SK-N-SH (cell line): ENCODE data around the gene SFSWAP.

Source experiments
- CTCF ChIP-seq: fragments of 200-600 bp; sonication (generic); IDR thresholded peaks from 2 replicates; pipeline ENCODE4 v1.6.1; 2017; ENCODE audit warnings: antibody characterized with exemption, mild to moderate bottlenecking, moderate library complexity
- TAF1 ChIP-seq: IDR thresholded peaks from 2 replicates; pipeline ENCODE4 v1.6.1; 2012; ENCODE audit warnings: low read depth, mild to moderate bottlenecking, low read length, moderate library complexity, borderline replicate concordance

GRCh38 chr12:131687346-131688125 is 23.4 kb upstream of the SFSWAP start:
- TF ChIP-seq TAF1 = no peak
- TF ChIP-seq CTCF = no peak
